GM23338 (cell line): ENCODE results near the gene MLF2.

Experiments
- CTCF ChIP-seq, 2 experiments: fragments of 200-600 bp in 1 of 2; sonication (generic) in 1 of 2; conservative IDR thresholded peaks; 2 replicates each; pipeline versions ENCODE4 v1.5.1 to v1.6.1; 2016 to 2017; ENCODE audit warnings: antibody characterized with exemption in 2 of 2, low read depth in 2 of 2, mild to moderate bottlenecking in 2 of 2, moderate library complexity in 1 of 2
- EZH2 ChIP-seq: fragments of 200-600 bp; sonication (generic); IDR thresholded peaks from one replicate; pipeline ENCODE4 v1.8.0; 2017; ENCODE audit warnings: antibody characterized with exemption, mild to moderate bottlenecking, low read depth; ENCODE audit not compliant: unreplicated experiment
- JUNB ChIP-seq: IDR thresholded peaks from one replicate; pipeline ENCODE4 v1.6.1; 2016; ENCODE audit warnings: antibody characterized with exemption; ENCODE audit not compliant: unreplicated experiment

- TF ChIP-seq CTCF (conservative IDR thresholded peaks at IDR 0.05; ENCODE audit: low read depth in 2 of 2), result no peak
- TF ChIP-seq JUNB, result no peak
- TF ChIP-seq EZH2, result no peak
Measured at GRCh38 chr12:6729186-6729585, 23.8 kb downstream of the MLF2 start.
